ENCODE measurements around the gene TM2D3.
"Not testable (repeated sequence)": the region's sequence is repeated elsewhere in the genome, so short reads cannot be mapped to it uniquely, and the experiment has no call there.

TM2D3 gene

DNA sequence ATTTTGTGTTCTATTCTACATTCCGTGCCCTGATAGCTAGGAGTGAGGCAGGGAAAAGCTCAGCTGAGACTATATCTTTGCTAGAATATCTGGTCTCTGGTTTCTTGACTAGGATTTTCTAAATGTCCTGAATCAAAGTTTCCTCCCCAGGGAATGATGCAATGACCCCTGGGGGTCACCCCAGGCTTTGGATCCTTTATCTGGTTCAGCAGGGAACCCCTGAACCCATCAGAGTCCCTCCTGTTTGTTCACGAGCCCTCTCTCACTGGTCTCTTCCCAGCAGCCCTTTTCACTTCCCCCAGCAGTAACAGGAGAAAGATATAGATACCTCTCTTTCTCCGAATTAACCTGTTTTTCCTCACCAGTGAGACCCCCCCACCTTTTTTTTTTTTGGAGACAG, 14.3 kb downstream of the TM2D3 start:
- no peak overlapping the region for H3K4me3 ChIP-seq (replicated peaks; ENCODE audit: low read depth, low read length)
- TF ChIP-seq, protein P1, sequence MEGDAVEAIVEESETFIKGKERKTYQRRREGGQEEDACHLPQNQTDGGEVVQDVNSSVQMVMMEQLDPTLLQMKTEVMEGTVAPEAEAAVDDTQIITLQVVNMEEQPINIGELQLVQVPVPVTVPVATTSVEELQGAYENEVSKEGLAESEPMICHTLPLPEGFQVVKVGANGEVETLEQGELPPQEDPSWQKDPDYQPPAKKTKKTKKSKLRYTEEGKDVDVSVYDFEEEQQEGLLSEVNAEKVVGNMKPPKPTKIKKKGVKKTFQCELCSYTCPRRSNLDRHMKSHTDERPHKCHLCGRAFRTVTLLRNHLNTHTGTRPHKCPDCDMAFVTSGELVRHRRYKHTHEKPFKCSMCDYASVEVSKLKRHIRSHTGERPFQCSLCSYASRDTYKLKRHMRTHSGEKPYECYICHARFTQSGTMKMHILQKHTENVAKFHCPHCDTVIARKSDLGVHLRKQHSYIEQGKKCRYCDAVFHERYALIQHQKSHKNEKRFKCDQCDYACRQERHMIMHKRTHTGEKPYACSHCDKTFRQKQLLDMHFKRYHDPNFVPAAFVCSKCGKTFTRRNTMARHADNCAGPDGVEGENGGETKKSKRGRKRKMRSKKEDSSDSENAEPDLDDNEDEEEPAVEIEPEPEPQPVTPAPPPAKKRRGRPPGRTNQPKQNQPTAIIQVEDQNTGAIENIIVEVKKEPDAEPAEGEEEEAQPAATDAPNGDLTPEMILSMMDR (IDR thresholded peaks at IDR 0.05; ENCODE audit: low read length, missing control alignments), result no peak
- no peak for DNase-seq (ENCODE audit: low read depth)

DNA sequence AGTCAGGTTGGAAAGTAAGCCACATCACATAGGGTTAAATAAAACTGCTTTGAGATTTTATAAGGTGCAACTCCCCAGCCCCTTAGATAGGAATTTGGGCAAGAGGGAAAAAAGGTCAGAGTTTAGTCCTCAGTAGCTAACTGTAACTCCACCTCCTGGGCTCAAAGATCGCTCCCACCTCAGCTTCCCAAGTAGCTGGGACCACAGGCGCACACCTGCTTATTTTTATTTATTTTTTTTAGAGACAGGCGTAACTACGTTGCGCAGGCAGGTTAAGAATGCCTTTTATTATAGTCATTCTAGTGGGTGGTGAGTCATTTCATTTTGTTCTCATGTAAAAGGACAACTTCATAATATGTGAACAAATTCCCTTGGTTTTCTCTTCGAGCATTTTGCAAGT, 14.7 kb downstream of the TM2D3 start:
- peak; percentile 33 for DNase-seq (ENCODE audit: low read depth)
- no peak overlapping the region for H3K4me3 ChIP-seq (replicated peaks; ENCODE audit: low read depth, low read length)
- TF ChIP-seq, protein P1 (IDR thresholded peaks at IDR 0.05; ENCODE audit: low read length, missing control alignments), result no peak

DNA sequence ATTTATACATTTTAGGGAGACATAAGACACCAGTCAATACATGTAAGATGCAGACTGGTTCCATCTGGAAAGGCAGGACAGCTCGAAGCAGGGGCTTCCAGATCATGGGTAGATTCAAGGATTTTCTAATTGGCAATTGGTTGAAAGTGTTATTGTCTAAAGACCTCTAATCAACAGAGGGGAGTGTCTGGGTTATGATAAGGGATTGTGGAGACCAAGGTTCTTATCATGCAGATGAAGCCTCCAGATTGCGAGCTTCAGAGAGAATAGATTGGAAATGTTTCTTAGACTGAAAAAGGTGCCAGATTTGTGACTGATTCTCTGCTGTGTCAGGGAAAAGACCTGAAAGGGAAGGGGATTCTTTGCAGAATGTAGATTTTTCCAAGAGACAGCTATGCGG, 15.1 kb downstream of the TM2D3 start:
- no peak overlapping the region for H3K4me3 ChIP-seq (replicated peaks; ENCODE audit: low read depth, low read length)
- TF ChIP-seq, protein P1 (IDR thresholded peaks at IDR 0.05; ENCODE audit: low read length, missing control alignments), result no peak
- no peak for DNase-seq (ENCODE audit: low read depth)

DNA sequence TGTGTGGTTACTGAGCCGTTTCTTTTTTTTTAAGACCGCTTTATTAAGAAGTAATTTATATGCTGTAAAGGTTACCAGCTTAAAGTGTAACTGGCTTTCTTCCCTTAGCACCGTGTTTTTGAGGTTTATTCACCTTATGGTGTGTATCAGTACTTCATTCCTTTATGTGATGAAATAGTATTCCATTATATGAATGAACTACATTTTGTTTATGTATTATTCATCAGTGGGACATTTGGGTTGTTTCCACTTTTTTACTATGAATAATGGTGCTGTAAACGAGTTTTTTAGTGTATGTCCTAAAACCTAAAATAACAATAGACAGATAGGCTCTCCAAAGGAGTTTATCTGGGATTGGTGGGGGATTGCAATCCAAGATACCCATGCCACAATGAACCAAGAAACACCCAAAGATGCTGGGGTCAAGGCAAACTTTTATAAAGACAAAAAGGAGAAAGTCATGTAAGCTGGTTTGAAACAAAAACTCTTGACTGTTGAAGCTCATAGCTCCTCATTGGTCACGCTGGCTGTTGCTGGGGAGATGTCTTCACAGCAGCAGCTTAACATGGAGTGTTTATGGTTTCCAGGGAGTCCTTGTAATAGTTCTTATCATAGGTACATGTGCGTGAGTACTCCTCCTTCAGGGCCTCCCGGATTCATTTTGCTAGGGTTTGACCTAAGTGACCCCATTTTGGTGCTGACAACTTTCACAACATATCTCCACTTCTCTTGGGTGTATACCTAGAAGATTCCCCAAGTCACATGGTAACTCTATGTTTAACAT, 16.0 kb downstream of the TM2D3 start:
- H3K4me3 ChIP-seq (replicated peaks; ENCODE audit: low read depth, low read length), result no peak overlapping the region
- TF ChIP-seq, protein P1 (IDR thresholded peaks at IDR 0.05; ENCODE audit: low read length, missing control alignments), result no peak
- no peak for DNase-seq (ENCODE audit: low read depth)

DNA sequence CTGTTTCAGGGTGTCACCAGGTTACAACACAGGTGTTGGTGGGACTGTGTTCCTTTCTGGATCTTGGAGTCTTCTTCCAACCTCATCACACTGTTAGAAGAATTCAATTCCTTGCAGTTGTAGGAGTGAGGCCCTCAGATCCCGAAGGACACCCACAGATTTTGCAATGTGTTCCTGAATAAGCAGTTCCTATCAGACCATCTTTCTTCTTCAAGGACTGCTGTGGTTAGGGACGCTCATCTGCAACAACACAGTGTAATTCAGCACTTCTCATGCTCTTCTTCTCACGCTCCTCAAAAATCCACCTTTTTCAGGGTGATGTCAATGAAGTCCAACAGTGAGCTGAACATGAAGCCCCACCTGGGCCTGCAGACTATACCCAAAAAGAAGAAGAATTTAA, 18.8 kb downstream of the TM2D3 start:
- TF ChIP-seq, protein P1 (IDR thresholded peaks at IDR 0.05; ENCODE audit: low read length, missing control alignments), result no peak
- no peak for DNase-seq (ENCODE audit: low read depth)

DNA sequence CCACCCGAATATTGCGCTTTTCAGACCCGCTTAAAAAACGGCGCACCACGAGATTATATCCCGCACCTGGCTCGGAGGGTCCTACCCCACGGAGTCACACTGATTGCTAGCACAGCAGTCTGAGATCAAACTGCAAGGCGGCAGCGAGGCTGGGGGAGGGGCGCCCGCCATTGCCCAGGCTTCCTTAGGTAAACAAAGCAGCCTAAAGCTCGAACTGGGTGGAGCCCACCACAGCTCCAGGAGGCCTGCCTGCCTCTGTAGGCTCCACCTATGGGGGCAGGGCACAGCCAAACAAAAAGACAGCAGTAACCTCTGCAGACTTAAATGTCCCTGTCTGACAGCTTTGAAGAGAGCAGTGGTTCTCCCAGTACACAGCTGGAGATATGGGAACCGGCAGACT, 25.5 kb downstream of the TM2D3 start:
- not testable (repeated sequence) for DNase-seq (ENCODE audit: low read depth); H3K4me3 ChIP-seq (replicated peaks; ENCODE audit: low read depth, low read length)

More for the DNA sequence above, 18.8 kb downstream of the TM2D3 start:
- H3K4me3 ChIP-seq (replicated peaks; ENCODE audit: low read depth, low read length), result no peak overlapping the region

DNA sequence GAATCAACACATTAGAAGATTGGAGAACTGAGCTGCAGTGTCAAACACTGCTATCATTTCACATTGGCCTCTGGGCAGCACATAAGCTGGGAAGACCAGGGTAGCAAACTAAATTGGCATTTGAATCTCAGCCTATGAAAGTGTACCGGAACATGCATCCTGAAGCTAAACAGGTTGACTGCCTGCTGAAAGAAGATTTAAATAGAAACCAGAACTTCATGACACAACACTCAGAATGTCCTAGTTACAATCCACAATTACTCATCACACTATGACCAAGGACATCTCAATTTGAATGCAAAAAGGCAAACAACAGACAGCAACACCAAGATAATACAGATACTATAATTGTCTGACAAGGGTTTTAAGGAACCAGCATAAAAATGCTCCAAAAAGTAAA, 26.2 kb downstream of the TM2D3 start:
- DNase-seq (ENCODE audit: low read depth), result no peak
- H3K4me3 ChIP-seq (replicated peaks; ENCODE audit: low read depth, low read length), result no peak overlapping the region
- TF ChIP-seq, protein P1 (IDR thresholded peaks at IDR 0.05; ENCODE audit: low read length, missing control alignments), result no peak
